ENCODE results near the gene S100A1. TPM values are rescaled to one million over a fixed set of nuclear protein-coding genes. Genes with fewer than 3 reads are reported as not detected.

S100A1 gene
- total and polyA plus RNA-seq, 2 experiments from 2014 or later = 7.6 TPM; not detected in 1

- TF ChIP-seq, protein P1, sequence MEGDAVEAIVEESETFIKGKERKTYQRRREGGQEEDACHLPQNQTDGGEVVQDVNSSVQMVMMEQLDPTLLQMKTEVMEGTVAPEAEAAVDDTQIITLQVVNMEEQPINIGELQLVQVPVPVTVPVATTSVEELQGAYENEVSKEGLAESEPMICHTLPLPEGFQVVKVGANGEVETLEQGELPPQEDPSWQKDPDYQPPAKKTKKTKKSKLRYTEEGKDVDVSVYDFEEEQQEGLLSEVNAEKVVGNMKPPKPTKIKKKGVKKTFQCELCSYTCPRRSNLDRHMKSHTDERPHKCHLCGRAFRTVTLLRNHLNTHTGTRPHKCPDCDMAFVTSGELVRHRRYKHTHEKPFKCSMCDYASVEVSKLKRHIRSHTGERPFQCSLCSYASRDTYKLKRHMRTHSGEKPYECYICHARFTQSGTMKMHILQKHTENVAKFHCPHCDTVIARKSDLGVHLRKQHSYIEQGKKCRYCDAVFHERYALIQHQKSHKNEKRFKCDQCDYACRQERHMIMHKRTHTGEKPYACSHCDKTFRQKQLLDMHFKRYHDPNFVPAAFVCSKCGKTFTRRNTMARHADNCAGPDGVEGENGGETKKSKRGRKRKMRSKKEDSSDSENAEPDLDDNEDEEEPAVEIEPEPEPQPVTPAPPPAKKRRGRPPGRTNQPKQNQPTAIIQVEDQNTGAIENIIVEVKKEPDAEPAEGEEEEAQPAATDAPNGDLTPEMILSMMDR (IDR thresholded peaks at IDR 0.05; ENCODE audit: low read depth, low read length) = no peak
- Histone ChIP-seq H3K4me1 (ENCODE audit: low read depth) (peaks cover 25% of the 10 kb centered on the region), H3K27ac (no peak overlapping the region), H3K27me3 (no peaks in the 10 kb centered on the region), H3K9me3 (ENCODE audit: low read depth) (no peaks in the 10 kb centered on the region), H3K4me3 (no peak overlapping the region), H3K36me3 (no peaks in the 10 kb centered on the region)
- DNase-seq (ENCODE audit: low read depth in 1 of 2, low spot score in 1 of 2) = no peak
Observed at GRCh38 chr1:153607381-153607780, 20.9 kb upstream of the S100A1 start.

GRCh38 chr1:153608089-153608682, 20.0 kb upstream of the S100A1 start:
- Histone ChIP-seq H3K4me3 (no peak overlapping the region), H3K4me1 (ENCODE audit: low read depth) (peaks cover 32% of the 10 kb centered on the region), H3K9me3 (ENCODE audit: low read depth) (no peaks in the 10 kb centered on the region), H3K36me3 (no peaks in the 10 kb centered on the region), H3K27me3 (no peaks in the 10 kb centered on the region), H3K27ac (peak overlapping the region; percentile 74)
- no peak for DNase-seq (ENCODE audit: low read depth in 1 of 2, low spot score in 1 of 2)
- TF ChIP-seq, protein P1 (IDR thresholded peaks at IDR 0.05; ENCODE audit: low read depth, low read length) = no peak

- H3K27ac ChIP-seq = peak overlapping the region; percentile 74
- H3K36me3 ChIP-seq = no peaks in the 10 kb centered on the region
- no peak overlapping the region for H3K4me3 ChIP-seq
- TF ChIP-seq, protein P1 (IDR thresholded peaks at IDR 0.05; ENCODE audit: low read depth, low read length) = no peak
- no peaks in the 10 kb centered on the region for H3K9me3 ChIP-seq (ENCODE audit: low read depth)
- H3K27me3 ChIP-seq = no peaks in the 10 kb centered on the region
- H3K4me1 ChIP-seq (ENCODE audit: low read depth) = peaks cover 33% of the 10 kb centered on the region
- peak; percentile 65 to 91 for DNase-seq (ENCODE audit: low read depth in 1 of 2, low spot score in 1 of 2)
Observed at GRCh38 chr1:153608742-153609584, 19.3 kb upstream of the S100A1 start.

DNA sequence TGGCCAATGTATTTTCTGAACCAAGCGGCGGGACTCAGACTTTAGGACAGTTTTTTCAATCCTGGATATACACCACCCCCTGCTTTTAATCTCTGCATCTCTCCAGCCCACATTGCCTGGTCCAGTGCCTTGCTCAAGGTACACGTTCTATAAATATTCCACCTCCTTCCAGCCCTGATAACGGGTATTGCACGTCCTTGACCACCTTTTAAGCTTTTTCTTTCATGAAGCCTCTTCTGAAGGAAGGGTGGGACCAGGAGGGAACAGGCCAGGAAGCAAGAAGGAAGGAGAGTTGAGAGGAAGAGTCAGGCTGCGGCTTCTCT, 18.7 kb upstream of the S100A1 start:
- Histone ChIP-seq H3K4me1 (ENCODE audit: low read depth) (peaks cover 33% of the 10 kb centered on the region), H3K36me3 (no peaks in the 10 kb centered on the region), H3K9me3 (ENCODE audit: low read depth) (no peaks in the 10 kb centered on the region), H3K27me3 (no peaks in the 10 kb centered on the region), H3K4me3 (no peak overlapping the region), H3K27ac (peak overlapping the region; percentile 74)
- no peak for DNase-seq (ENCODE audit: low read depth in 1 of 2, low spot score in 1 of 2)
- TF ChIP-seq, protein P1 (IDR thresholded peaks at IDR 0.05; ENCODE audit: low read depth, low read length) = no peak

GRCh38 chr1:153610334-153610733, 17.9 kb upstream of the S100A1 start:
- Histone ChIP-seq H3K27me3 (no peaks in the 10 kb centered on the region), H3K4me3 (no peak overlapping the region), H3K9me3 (ENCODE audit: low read depth) (no peaks in the 10 kb centered on the region), H3K36me3 (no peaks in the 10 kb centered on the region), H3K27ac (peak overlapping the region; percentile 74), H3K4me1 (ENCODE audit: low read depth) (peaks cover 33% of the 10 kb centered on the region)
- no peak for DNase-seq (ENCODE audit: low read depth in 1 of 2, low spot score in 1 of 2)
- TF ChIP-seq, protein P1 (IDR thresholded peaks at IDR 0.05; ENCODE audit: low read depth, low read length) = no peak

All from cardiac muscle cell (in vitro differentiated cells and primary cell).